B cell (primary cell): ENCODE results near the gene CCN5. TPM values are rescaled to one million over a fixed set of nuclear protein-coding genes. Genes with fewer than 3 reads are reported as not detected.

Source experiments
- ATAC-seq: fragments of 200-7000 bp; cut with Tn5 transposase; one replicate; pipeline ENCODE4 v1.10.0; 2021; ENCODE audit warnings: low read depth, mild to moderate bottlenecking, moderate number of reproducible peaks, moderate library complexity
- CTCF ChIA-PET: fragments of 350-600 bp; sonication (Branson Sonifier 250); formaldehyde crosslinking; loops from one replicate; lab custom pipeline; 2021; ENCODE audit warnings: antibody characterized with exemption, inconsistent platforms; lab: Charles Lee
- POLR2A ChIA-PET: fragments of 350-600 bp; sonication (Branson Sonifier 250); formaldehyde crosslinking; loops from one replicate; lab custom pipeline; 2021; ENCODE audit warnings: antibody characterized with exemption; lab: Charles Lee
- DNase-seq: peaks from one replicate; pipeline ENCODE4 v3.0.0; 2013
- H2AFZ ChIP-seq: 2 replicates; pipeline ENCODE4 v1.6.1; 2012; ENCODE audit warnings: mild to moderate bottlenecking, low read depth, low read length; ENCODE audit not compliant: insufficient read depth, poor library complexity, severe bottlenecking
- H3K27ac ChIP-seq, 2 donors: 1 replicate in 1 of 2; 2 replicates in 1 of 2; pipeline ENCODE4 v1.5.1; 2012 to 2013; ENCODE audit warnings: low read length in 2 of 2, mild to moderate bottlenecking in 2 of 2, moderate library complexity in 1 of 2
- H3K27me3 ChIP-seq, 4 experiments: fragments of 200-600 bp in 1 of 4; sonication (generic) in 1 of 4; replicated peaks in 1 of 4; 1 replicate in 2 of 4; 2 replicates in 2 of 4; pipeline versions ENCODE4 v1.6.1 to v1.7.0; 2013 to 2016; ENCODE audit warnings: low read length in 3 of 4, mild to moderate bottlenecking in 2 of 4, mixed read lengths in 1 of 4, moderate library complexity in 1 of 4; ENCODE audit not compliant: insufficient read depth in 4 of 4, control insufficient read depth in 3 of 4; ENCODE audit errors: control extremely low read depth in 1 of 4
- H3K36me3 ChIP-seq, 2 experiments: replicated peaks in 1 of 2; 1 replicate in 1 of 2; 2 replicates in 1 of 2; pipeline versions ENCODE4 v1.6.1 to v1.7.1; 2013; ENCODE audit warnings: low read length in 1 of 2; ENCODE audit not compliant: insufficient read depth in 2 of 2, control insufficient read depth in 1 of 2; ENCODE audit errors: control extremely low read depth in 1 of 2, extremely low read depth in 1 of 2
- H3K4me1 ChIP-seq, 2 donors: fragments of 200-600 bp in 1 of 2; sonication (generic) in 1 of 2; 1 replicate in 1 of 2; 2 replicates in 1 of 2; pipeline versions ENCODE4 v1.5.1 to v1.6.1; 2013 to 2017; ENCODE audit warnings: low read length in 2 of 2; ENCODE audit not compliant: control insufficient read depth in 2 of 2, insufficient read depth in 2 of 2
- H3K4me2 ChIP-seq: replicated peaks from 2 replicates; pipeline ENCODE3; 2012; ENCODE audit warnings: mild to moderate bottlenecking, low read depth, low read length; ENCODE audit not compliant: poor library complexity, severe bottlenecking
- H3K4me3 ChIP-seq, 5 experiments: fragments of 200-600 bp in 1 of 5; sonication (generic) in 1 of 5; 1 replicate in 3 of 5; 2 replicates in 2 of 5; pipeline versions ENCODE4 v1.5.1 to v1.7.0; 2011 to 2016; ENCODE audit warnings: low read length in 4 of 5, mild to moderate bottlenecking in 4 of 5, low read depth in 2 of 5, control low read depth in 1 of 5, moderate library complexity in 1 of 5; ENCODE audit not compliant: insufficient read depth in 1 of 5; ENCODE audit errors: control extremely low read depth in 1 of 5, extremely low read depth in 1 of 5
- H3K79me2 ChIP-seq: fragments of 200-600 bp; sonication (generic); one replicate; pipeline ENCODE4 v1.6.0; 2016; ENCODE audit warnings: low read length; ENCODE audit not compliant: control insufficient read depth, insufficient read depth
- H3K9ac ChIP-seq: fragments of 200-600 bp; sonication (generic); 2 replicates; pipeline ENCODE4 v1.6.1; 2017; ENCODE audit warnings: mild to moderate bottlenecking, low read length, moderate library complexity
- H3K9me3 ChIP-seq, 3 donors: one replicate each; pipeline versions ENCODE4 v1.6.1 to v1.7.1; 2013; ENCODE audit warnings: low read length in 2 of 3; ENCODE audit not compliant: control insufficient read depth in 2 of 3, insufficient read depth in 1 of 3; ENCODE audit errors: control extremely low read depth in 1 of 3
- H4K20me1 ChIP-seq: 2 replicates; pipeline ENCODE4 v1.6.0; 2012; ENCODE audit warnings: mild to moderate bottlenecking, low read length; ENCODE audit not compliant: insufficient read depth, control insufficient read depth, poor library complexity, severe bottlenecking
- H3K27ac Mint-ChIP-seq: one replicate; pipeline ENCODE4 v1.8.0; 2021; ENCODE audit warnings: mixed read lengths
- H3K27me3 Mint-ChIP-seq: one replicate; pipeline ENCODE4 v1.8.0; 2021; ENCODE audit warnings: mixed read lengths
- H3K4me1 Mint-ChIP-seq: one replicate; pipeline ENCODE4 v1.8.0; 2021; ENCODE audit warnings: mixed read lengths
- H3K4me3 Mint-ChIP-seq: one replicate; pipeline ENCODE4 v1.8.0; 2021; ENCODE audit warnings: mixed read lengths
- H3K9me3 Mint-ChIP-seq: one replicate; pipeline ENCODE4 v1.8.0; 2022; ENCODE audit warnings: mixed read lengths; ENCODE audit not compliant: insufficient read depth
- CTCF ChIP-seq: fragments of 200-600 bp; IDR thresholded peaks from one replicate; pipeline ENCODE4 v1.8.0; 2022; ENCODE audit warnings: antibody characterized with exemption, mild to moderate bottlenecking
- EZH2 ChIP-seq: IDR thresholded peaks from 2 replicates; pipeline ENCODE4 v1.6.1; 2012; ENCODE audit warnings: borderline replicate concordance, low read depth, mild to moderate bottlenecking, moderate library complexity, low read length; ENCODE audit not compliant: insufficient read depth, poor library complexity, severe bottlenecking
- WGBS: methylation state at CpG from one replicate; pipeline ENCODE4 v1.1.5; 2013; ENCODE audit warnings: missing lambda C conversion rate; ENCODE audit not compliant: insufficient coverage; 5-methylcytosine and 5-hydroxymethylcytosine counted together
- intact Hi-C: fragments of 100-400 bp; cut with micrococcal nuclease; formaldehyde crosslinking; loops from one replicate; pipeline ENCODE4 v1.10.0; 2022
- polyA plus RNA-seq: library from polyadenylated mRNA; depleted of rRNA; stranded (reverse); fragments of >200 nt; gene quantifications from 2 replicates; pipeline ENCODE4 v1.2.3, GENCODE V29; 2012
- total RNA-seq, 2 donors: library from RNA; stranded (reverse); fragments of 120-200 nt in 1 of 2; gene quantifications; 1 replicate in 1 of 2; 2 replicates in 1 of 2; pipeline versions ENCODE4 v1.2.3 to v1.2.4, GENCODE V29; 2013 to 2022

CCN5 gene
- total and polyA plus RNA-seq, 2 donors (not counting 1 experiment from before 2014, with no cell fraction given) = not detected

- no peaks in the 10 kb centered on the region for H3K79me2 ChIP-seq
- no peak overlapping the region for H3K9ac ChIP-seq
- ATAC-seq = no peak
- Mint-ChIP-seq H3K27me3 (no peaks in the 10 kb centered on the region), H3K27ac (no peak overlapping the region), H3K4me1 (peaks cover 11% of the 10 kb centered on the region), H3K9me3 (no peaks in the 10 kb centered on the region), H3K4me3 (no peak overlapping the region)
- ChIA-PET POLR2A (no interaction called here), CTCF (interaction anchor here (1.9 kb wide), 2 partner anchors 9 to 11 kb away, joined by 5 to 6 read pairs; no protein-coding TSS in a partner anchor)
- intact Hi-C loops = no loop called here
- H3K4me2 ChIP-seq = no peak overlapping the region
- H4K20me1 ChIP-seq = no peaks in the 10 kb centered on the region
- H2AFZ ChIP-seq = no peak overlapping the region
- TF ChIP-seq EZH2 (no peak), CTCF (no peak)
- no peaks in the 10 kb centered on the region for H3K36me3 ChIP-seq
- H3K27ac ChIP-seq = no peak overlapping the region
- no peak for DNase-seq
- H3K27me3 ChIP-seq = no peaks in the 10 kb centered on the region
- H3K4me1 ChIP-seq = no peaks in the 10 kb centered on the region
- H3K4me3 ChIP-seq = no peak overlapping the region
- H3K9me3 ChIP-seq = no peaks in the 10 kb centered on the region
Measured at GRCh38 chr20:44693627-44694026, 21.5 kb upstream of the CCN5 start.

- TF ChIP-seq EZH2 = no peak
- TF ChIP-seq CTCF = no peak
- no peaks in the 10 kb centered on the region for H3K9me3 ChIP-seq
- intact Hi-C loops = no loop called here
- ATAC-seq = no peak
- WGBS = no CpG with 5 or more reads among the region's 4 CpGs
- no peak overlapping the region for H3K27ac Mint-ChIP-seq
- H3K4me3 Mint-ChIP-seq = no peak overlapping the region
- H3K4me2 ChIP-seq = no peak overlapping the region
- H3K27me3 Mint-ChIP-seq = no peaks in the 10 kb centered on the region
- H3K4me3 ChIP-seq = no peak overlapping the region
- no peaks in the 10 kb centered on the region for H3K79me2 ChIP-seq
- no peak for DNase-seq
- H3K27me3 ChIP-seq = no peaks in the 10 kb centered on the region
- H2AFZ ChIP-seq = no peak overlapping the region
- no peak overlapping the region for H3K27ac ChIP-seq
- H3K9me3 Mint-ChIP-seq = no peaks in the 10 kb centered on the region
- no peaks in the 10 kb centered on the region for H3K4me1 ChIP-seq
- no peaks in the 10 kb centered on the region for H4K20me1 ChIP-seq
- CTCF ChIA-PET = interaction anchor here (1.9 kb wide), 2 partner anchors 9 to 11 kb away, joined by 5 to 6 read pairs; no protein-coding TSS in a partner anchor
- no peaks in the 10 kb centered on the region for H3K36me3 ChIP-seq
- H3K4me1 Mint-ChIP-seq = peaks cover 11% of the 10 kb centered on the region
- H3K9ac ChIP-seq = no peak overlapping the region
- POLR2A ChIA-PET = no interaction called here
Measured at GRCh38 chr20:44694159-44694558, 21.0 kb upstream of the CCN5 start.
